ENCODE data around the gene HYI. TPM values are rescaled to one million over a fixed set of nuclear protein-coding genes. Genes with fewer than 3 reads are reported as not detected.
A peak's percentile ranks its signal among the peaks of the same experiment; 100 is the strongest.
"Not testable (repeated sequence)": the region's sequence is repeated elsewhere in the genome, so short reads cannot be mapped to it uniquely, and the experiment has no call there.

HYI gene
- total RNA-seq, 1 experiment from 2014 or later: 30.3 TPM

DNA sequence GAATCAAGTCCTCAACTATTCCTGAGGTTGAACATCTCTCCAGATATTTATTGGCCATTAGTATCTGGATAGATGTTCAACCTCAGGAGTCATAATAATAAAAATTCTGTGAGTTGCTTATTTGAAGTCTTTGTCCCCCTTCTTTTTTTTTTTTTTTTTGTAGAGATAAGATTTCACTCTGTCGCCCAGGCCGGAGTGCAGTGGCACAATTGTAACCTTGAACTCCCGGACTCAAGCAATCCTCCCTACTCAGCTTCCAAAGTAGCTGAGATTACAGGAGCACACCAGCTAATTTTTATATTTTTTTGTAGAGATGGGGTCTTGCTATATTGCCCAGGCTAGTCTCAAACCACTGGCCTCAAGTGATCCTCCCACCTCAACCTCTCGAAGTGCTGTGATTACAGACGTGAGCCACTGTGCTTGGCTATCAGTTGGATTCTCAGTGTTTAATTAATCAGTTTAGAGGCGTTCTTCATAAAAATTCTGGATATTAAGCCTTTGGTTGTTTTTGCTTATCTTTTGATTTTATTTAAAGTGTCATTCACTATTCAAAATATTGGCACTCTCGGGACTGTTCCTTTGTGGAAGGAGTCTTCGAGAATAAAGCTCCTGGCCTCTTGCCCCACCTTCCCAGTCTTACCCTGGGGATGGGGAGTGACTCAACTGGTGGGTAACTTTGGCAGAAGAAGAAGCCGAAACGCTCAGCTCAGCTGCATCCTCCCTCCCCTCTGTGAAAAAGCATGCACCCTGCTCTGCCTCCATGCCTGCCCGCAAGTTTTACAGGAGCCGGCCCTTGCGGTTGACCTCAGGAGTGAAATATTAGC, 11.2 kb upstream of the HYI start:
- peak; percentile 78 for DNase-seq (ENCODE audit: low read depth)

DNA sequence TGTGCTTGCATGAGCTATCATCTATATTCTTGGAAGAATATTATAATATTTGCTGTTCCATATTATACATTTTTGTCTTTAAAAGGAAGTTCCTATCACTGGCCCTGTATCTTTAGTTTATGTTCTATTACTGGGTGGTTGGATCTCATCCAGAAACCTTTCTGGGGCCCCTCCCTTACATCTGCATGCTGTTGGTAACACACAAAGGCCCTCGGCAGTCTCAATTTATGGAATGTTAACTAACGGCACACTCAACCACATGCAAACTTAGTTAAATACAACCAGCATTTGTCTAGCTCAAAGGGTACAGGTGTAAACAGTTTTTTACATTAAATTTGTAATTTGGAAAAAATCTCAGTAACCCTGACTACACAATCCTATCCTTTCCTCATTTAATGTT, 9.7 kb upstream of the HYI start:
- DNase-seq (ENCODE audit: low read depth): no peak

DNA sequence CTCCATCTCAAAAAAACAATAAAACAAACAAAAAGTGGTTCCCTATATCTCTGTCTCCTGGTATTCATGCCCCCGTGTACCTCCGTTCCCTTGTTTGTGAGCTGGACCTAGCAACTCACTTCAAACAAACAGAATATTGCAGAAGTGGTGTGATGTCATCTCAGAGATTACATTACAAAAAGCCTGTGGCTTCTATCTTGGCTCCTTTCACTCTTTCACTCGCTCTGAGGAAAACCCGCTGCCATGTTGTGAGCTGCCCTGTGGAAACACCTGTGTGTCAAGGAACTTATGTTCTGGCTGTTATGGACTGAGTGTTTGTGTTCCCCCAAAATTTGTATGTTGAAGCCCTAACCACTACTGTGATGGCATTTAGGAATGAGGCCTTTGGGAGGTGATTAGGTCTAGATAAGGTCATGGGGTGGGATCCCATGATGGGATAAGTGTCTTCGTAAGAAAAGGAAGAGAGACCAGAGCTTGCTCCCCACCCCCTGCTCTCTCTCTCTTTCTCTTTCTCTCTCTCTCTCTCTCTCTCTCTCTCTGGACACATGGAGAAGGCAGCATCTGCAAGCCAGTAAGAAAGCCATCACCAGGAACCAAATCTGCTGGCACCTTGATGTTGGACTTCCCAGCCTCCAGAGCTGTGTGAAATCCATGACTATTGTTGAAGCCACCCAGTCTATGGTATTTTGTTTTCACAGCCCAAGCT, 7.4 kb upstream of the HYI start:
- DNase-seq (ENCODE audit: low read depth): no peak

DNA sequence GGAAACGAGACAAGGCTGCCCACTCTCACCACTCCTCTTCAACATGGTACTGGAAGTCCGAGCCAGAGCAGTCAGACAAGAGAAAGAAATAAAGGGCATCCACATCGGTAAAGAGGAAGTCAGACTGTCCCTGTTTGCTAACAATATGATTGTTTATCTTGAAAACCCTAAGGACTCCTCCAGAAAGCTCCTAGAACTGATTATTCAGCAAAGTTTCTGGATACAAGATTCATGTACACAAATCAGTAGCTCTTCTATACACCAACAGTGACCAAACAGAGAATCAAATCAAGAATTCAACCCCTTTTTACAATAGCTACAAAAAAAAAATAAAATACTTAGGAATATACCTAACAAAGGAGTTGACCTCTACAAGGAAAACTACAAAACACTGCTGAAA, 4.6 kb upstream of the HYI start:
- DNase-seq (ENCODE audit: low read depth): not testable (repeated sequence)

DNA sequence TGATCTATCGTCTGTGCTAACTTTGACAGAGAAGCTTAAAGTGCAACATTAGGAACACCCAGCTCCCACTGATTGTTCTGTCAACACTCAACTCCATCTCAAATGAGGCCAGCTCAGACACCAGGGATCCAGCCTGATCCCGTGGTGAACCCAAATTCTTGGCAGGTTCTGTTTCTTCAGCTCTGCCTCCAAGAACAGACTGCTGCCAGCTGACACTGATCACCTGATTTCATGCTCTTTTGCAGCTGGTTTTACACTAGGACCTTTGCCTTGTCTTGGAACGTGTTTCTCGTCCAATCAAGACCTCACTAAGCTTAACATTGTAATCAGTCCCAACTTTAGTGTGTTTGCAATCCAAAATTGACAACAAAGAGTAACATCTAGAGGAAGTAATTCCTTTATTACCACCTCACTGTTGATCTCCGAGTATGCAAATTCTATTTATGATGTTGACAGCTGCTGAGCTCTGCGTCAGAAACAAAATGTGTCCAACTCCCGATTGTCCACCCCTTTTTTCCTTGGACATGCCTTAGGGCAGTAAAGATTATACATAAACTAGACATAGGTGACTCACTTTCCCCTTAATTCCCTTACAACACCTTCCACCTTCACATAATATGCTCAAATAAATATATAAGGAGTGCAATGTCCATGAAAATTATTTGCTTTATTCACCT, 1.6 kb upstream of the HYI start:
- no peak for DNase-seq (ENCODE audit: low read depth)

DNA sequence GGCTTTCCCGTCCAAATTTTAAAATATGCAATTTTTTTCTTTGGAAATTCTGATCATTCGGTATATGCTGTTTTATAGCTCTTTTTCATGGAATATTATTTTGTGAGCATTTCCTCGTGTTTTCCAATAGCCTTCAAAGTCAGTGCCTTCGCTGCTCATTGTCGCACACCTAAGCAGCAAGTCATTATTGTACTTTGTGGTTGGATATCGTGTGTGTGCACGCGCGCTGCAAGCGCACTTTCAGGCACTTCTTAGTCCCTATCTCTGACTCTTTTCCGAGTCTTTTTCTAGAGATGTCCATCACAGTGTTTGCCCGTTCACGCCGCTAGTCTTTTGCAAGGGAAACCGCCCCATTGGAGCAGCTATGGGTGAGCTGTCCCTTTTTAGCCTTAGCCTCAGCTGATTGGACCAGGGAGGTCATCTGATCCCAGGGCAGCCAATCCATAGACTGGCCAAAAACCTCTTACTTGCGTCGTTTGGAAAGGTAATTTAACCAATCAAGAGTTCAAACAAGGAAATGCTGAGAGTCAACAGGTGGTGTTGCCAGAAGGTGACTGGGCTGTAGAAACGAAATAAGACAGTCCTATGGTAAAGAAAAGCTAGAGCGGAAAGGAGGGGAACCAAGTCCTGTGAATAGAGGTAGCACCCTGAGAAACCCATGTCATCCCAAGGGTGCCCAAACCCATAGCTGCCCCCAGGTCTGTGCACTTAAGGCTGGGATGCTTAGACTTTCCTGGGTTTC, 710 bp upstream of the HYI start:
- DNase-seq (ENCODE audit: low read depth): peak; percentile 79

DNA sequence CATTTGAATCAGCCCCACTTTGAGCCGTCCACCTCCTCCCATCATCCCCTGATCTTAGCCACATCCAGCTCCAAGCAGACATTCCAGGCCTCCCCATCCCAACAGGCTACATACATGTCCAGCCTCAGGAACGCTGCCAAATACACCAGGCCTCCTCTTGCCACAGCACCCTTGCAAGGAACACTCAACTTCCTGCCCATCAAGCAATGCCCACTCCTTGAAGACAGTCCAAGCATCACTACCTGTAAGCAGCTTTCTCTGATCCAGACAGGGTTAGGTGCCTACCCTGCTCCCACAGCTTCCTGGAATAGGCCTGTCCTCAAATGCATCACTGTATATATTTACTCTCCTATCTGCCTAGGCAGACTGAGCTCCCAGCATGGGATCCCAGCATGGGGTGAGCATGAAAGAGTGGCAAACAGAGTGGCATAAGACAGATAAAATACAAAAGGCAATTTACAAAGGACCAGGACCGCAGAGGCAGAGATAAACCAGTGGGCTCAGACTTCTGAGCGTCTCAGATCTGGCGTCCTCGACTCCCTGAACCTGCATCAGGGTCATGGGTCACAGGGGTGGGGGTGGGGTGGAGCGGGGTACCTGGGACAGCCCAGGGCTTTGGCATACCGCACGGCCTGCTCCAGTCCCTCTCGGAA, 816 bp downstream of the HYI start:
- peak; percentile 57 for DNase-seq (ENCODE audit: low read depth)

DNA sequence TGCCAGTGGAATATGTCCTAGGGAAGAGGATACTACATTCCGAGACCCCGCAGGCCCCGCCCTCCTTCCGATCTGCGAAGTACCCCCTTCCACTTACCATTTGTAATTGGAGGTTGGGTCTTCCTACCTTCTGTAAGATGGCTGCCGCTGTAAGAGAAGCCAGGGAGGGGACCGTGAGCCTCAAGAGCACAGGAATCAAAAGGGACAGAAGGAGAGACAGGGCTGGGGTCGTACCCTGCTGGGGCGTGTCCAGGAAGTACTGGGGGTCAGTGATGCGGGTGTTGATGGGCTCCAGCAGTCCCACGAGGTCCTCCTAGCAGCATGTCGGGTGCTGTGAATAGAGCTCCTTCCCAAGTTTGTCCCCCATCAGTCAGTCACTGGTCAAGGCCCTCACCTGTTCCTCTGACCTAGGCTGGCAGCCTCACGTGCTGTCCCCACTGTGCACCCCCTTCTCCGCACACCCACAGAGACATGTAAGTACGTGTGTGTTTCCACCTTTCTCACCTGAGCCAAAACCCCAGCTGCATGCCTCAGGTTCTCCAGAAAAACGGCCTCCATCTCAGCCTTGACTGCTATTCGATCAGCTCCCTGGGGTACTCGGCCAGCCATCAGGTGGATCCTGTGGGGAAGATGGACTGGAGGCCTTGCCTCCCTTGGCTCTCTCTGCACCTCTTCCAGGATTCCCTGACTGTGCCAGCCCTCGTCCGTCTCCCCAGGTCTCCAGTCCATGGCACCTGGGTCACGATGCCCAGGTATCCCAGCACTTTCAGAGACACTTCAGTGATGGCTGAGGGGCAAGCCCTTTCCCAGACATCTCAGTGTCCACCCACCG, 1.8 kb downstream of the HYI start:
- DNase-seq (ENCODE audit: low read depth): no peak

DNA sequence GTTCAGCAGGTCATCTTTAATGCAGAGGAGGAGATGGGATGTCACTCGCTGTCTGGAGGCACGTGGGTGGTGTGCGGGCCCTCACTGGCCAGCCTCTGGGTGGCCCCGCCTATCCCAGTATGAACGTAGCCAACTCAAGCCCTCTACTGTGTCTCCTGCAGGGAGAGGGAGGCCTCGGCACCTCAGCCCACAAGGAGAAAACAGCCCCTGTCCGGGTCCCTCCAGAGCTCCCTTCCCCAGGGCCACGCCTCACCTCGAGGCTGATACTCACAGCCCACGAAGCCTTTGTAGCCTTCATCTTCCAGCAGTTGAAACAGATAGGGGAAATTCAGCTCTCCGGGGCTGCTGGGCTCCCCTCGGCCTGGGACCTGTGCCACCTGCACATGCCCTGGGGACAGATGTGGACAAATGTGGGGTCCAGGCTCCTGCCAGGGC, 2.6 kb downstream of the HYI start:
- DNase-seq (ENCODE audit: low read depth): no peak

DNA sequence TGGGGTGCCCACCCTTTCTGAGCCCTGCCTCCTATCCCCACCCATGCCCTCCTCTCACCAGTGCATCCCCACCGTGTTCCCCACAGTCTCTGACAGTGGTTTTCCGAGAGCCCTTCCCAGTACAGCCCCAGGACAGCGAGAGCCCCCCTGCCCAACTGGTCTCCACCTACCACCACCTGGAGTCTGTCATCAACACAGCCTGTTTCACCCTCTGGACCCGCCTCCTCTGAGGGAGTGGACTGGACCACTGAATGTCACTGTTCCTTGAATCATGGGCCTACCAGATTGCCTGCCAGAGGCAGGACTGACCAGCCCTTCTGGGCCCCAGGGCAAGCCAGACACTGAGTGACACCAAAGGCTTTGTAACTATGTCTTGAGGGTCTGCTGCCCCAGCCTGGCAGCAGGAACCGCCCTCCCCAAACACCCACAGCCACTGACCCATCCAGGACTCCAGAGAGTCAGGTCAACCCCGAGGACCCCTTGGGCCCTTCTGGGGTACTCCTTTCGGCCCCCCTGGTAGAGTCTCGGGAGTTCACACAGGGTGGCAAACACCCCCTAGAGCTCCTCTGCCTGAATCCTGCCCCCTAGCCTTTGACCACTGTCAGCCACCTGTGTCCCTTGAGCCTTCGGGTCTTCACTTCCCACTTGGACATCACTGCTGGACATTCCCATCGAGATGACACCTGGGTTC, 3.3 kb downstream of the HYI start:
- DNase-seq (ENCODE audit: low read depth): no peak

DNA sequence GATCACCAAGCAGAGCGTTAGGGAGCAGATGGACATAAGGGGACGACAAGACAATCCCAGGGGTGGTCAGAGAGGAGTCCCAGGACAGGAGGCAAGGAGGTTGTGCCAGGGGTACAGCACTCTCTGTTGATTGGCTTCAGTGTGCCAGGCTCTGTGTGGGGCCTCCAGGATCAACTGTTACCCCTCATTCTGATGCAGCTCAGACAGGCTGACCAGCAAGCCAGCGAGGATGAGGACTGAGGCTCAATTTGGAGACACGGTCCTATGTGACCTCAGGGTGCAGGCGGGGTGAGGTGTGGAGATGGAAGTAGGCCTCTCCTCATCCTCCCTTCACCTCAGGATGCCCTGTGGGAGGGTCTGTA, 4.0 kb downstream of the HYI start:
- no peak for DNase-seq (ENCODE audit: low read depth)

DNA sequence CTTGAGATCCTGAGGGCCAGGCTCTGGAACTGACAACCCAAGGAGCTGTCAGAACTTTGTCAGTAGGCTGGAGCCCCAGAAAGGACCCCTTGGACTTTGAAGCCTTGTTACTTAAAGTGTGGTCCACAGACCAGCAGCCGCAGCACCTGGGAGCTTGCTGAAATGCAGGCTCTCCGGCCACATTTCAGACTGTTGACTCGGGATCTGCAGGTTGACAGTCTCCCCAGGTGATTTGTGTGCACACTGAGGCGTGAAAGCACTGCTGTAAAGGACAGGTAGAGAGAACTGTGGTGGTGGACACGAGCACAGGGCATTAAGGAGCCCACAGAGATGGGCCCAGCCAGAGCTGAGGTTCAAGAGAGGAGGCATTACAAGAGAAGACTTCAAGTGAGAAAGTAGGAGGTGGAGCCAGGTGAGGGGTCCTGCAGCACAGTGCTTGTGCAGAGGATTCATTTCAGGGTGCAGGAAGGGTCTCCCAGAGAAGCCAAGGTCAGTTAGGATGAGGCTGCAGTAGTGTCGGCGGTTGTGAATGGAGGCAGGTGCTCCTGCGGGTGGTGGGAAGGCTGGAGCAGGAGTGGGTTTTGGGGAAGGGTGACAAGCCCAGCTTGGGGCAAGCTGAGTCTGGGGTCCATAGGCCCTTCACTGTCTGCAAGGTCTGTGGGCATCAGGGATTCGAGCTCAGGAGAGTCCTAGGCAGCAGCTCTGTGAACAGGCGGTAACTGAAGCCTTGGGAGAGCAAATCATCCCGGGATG, 4.6 kb downstream of the HYI start:
- DNase-seq (ENCODE audit: low read depth): no peak

DNA sequence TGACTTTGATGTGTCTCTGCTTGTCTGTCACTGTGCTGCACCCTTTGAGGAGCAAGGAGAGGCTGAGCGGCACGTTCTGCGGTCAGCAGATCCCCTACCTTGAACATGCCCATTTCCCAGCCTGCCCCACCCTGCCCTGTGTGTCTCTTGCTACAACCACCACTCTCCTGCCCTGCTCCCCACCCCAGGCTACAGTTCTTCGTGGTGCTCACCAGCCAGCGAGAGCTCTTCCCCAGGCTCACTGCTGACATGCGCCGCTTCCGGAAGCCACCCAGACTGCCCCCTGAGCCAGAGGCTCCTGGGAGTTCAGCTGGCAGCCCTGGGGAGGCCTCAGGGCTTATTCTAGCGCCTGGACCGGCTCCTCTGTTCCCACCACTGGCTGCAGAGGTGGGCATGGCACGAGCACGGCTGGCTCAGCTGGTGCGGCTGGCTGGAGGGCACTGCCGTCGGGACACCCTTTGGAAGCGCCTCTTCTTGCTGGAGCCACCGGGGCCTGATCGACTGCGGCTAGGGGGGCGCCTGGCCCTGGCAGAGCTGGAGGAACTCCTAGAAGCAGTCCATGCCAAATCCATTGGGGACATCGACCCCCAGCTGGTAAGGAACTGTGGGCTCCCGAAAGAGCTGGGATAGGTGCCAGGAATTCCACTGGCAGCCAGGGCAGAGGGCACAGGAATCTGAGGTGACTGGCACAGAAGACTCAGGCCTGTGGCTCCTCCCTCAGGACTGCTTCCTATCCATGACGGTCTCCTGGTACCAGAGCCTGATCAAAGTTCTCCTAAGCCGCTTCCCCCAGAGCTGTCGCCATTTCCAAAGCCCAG, 5.6 kb downstream of the HYI start:
- DNase-seq (ENCODE audit: low read depth): no peak

DNA sequence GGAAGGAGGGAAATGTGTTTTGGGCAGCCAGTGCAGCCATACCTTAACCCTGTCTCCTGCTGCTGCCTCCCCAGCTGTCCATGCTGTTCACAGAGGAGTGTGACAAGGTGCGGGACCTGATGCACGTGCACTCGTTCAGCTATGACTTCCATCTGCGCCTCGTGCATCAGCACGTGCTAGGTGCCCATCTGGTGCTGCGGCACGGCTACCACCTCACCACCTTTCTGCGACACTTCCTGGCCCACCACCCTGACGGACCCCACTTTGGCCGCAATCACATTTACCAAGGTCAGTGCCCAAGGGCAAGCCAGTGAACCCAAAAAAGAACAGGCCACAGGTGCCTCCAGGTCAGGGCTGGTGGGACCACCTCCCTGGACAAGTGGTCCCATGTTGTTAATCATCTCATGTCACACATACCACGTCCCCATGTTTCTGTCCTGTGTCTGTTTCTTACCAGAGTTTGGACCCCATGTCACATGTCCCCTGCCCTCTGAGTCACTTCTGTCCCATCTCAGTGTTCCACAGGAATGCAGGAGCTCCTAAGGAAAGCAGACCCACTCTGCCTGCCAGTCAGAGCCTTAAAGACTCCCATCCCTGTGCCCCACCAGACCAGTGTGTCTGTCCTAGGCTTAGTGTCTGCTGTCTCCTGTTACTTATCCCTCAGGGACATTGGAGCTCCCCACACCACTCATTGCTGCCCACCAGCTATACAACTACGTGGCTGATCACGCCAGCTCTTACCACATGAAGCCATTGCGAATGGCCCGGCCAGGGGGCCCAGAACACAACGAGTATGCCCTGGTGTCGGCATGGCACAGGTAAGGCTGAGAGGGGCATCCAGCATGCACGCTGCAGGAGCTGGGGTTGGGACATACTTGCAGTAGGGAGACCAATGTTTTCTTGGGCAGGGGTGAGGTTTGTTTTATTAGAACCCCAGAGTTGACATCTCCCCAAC, 6.6 kb downstream of the HYI start:
- DNase-seq (ENCODE audit: low read depth): no peak

DNA sequence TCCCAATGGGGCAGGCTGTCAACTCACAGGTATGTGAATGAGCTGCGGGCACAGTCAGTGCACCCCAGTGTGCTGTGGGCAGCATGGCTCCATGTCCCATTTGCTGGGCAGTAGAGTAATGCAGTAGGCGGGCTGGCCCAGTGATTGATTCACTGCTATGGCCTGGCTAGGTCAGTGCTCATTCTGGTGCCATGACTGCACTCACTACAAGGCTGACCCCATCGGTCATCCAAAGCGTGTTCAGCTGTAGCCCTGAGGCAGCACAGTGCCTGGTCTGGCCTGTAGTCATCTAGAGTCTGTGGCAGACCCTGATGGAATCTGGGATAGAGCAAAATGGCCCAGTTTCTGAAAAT, 7.4 kb downstream of the HYI start:
- DNase-seq (ENCODE audit: low read depth): no peak

DNA sequence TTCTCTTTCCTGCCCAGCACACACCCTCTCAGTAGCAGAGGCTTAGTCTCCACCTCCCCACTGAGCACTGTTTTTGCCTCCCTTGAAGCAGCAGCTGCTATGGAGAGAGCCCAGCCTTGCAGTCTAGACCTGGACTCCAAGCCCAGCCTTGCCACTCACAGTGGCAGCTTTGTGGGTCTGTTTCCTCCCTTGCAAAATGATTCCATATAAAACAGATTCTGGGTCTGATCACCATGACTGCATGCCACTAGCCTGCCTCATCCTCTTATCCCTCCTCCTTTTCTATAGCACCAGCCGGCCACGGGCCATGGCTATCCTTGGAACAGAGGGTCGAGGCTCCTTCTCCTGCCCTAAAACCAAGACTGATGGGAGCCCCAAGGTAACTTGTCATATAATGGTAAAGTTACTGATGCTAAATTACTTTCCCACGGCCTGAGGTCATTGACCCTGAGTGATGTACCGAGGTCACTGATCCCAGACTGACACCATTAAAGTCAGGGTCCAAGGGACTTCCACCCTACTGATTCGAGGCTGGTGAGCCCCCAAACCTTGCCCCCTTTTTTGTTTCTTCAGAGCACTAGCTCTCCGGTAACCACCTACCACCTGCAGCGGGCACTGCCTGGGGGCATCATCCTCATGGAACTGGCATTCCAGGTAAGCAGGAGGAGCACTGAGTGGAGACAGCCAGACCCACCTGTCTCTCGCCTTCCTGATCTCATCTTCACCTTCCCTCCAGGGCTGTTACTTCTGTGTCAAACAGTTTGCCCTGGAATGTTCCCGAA, 7.9 kb downstream of the HYI start:
- DNase-seq (ENCODE audit: low read depth): no peak

DNA sequence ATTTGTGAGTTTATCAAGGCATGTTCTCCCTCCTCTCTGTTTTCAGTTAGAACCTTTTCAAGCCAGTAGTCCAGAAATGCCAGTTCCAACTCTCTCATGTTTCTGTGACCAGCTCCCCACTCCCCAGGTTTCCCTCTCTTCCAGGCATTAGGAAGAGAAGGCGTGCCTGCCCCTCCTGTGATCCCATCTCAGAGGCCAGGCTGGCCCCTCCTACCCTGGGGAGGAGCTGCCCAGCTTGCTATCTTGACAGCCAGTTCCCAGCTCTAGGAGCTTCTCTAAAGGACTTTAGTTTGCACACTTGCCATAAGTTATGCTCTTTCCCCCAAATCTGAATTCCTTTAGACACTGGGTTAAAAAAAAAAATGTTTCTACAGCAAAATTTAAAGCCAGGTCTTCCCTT, 8.9 kb downstream of the HYI start:
- DNase-seq (ENCODE audit: low read depth): no peak
